GM18505 (cell line): ENCODE results near the gene AOX1.

Experiments
- ATAC-seq: cut with Tn5 transposase; IDR thresholded peaks from one replicate; pipeline ENCODE4 v1.9.1; 2021; ENCODE audit not compliant: unreplicated experiment
- POLR2A ChIP-seq: IDR thresholded peaks from 4 replicates; pipeline ENCODE4 v1.6.1; 2011; ENCODE audit warnings: borderline replicate concordance; ENCODE audit not compliant: insufficient read depth, insufficient read length; ENCODE audit errors: extremely low read depth

Gene AOX1

GRCh38 chr2:200658278-200658864 is 72.6 kb downstream of the AOX1 start:
- ATAC-seq, result no peak
- TF ChIP-seq POLR2A, result no peak

GRCh38 chr2:200659410-200659809 is 73.6 kb downstream of the AOX1 start:
- TF ChIP-seq POLR2A, result no peak
- no peak for ATAC-seq

- no peak for ATAC-seq
- no peak for TF ChIP-seq POLR2A
Measured at GRCh38 chr2:200661477-200661876, 75.7 kb downstream of the AOX1 start.

- no peak for TF ChIP-seq POLR2A
- no peak for ATAC-seq
Measured at GRCh38 chr2:200662727-200663126, 76.9 kb downstream of the AOX1 start.

GRCh38 chr2:200664770-200665494 is 79.1 kb downstream of the AOX1 start:
- ATAC-seq, result no peak
- no peak for TF ChIP-seq POLR2A

GRCh38 chr2:200665626-200666453 is 80.0 kb downstream of the AOX1 start:
- no peak for TF ChIP-seq POLR2A
- ATAC-seq, result no peak

- no peak for TF ChIP-seq POLR2A
- no peak for ATAC-seq
Measured at GRCh38 chr2:200667413-200667812, 81.6 kb downstream of the AOX1 start.

- TF ChIP-seq POLR2A, result no peak
- ATAC-seq, result no peak
Measured at GRCh38 chr2:200668478-200668877, 82.7 kb downstream of the AOX1 start.

- no peak for TF ChIP-seq POLR2A
- ATAC-seq, result no peak
Measured at GRCh38 chr2:200669308-200669707, 83.5 kb downstream of the AOX1 start.

GRCh38 chr2:200670313-200670712 is 84.5 kb downstream of the AOX1 start:
- TF ChIP-seq POLR2A, result no peak
- no peak for ATAC-seq

- no peak for TF ChIP-seq POLR2A
Measured at GRCh38 chr2:200670751-200671150, 84.9 kb downstream of the AOX1 start.

GRCh38 chr2:200673191-200673590 is 87.4 kb downstream of the AOX1 start:
- no peak for ATAC-seq
- TF ChIP-seq POLR2A, result no peak

More at GRCh38 chr2:200670751-200671150, 84.9 kb downstream of the AOX1 start:
- ATAC-seq, result no peak

- no peak for TF ChIP-seq POLR2A
- ATAC-seq, result no peak
Measured at GRCh38 chr2:200674837-200675236, 89.0 kb downstream of the AOX1 start.
